GM19438 (cell line): ENCODE measurements around the gene USB1.

Experiments
- ATAC-seq: cut with Tn5 transposase; IDR thresholded peaks from one replicate; pipeline ENCODE4 v1.9.1; 2021; ENCODE audit warnings: low read depth; ENCODE audit not compliant: unreplicated experiment

USB1 gene

DNA sequence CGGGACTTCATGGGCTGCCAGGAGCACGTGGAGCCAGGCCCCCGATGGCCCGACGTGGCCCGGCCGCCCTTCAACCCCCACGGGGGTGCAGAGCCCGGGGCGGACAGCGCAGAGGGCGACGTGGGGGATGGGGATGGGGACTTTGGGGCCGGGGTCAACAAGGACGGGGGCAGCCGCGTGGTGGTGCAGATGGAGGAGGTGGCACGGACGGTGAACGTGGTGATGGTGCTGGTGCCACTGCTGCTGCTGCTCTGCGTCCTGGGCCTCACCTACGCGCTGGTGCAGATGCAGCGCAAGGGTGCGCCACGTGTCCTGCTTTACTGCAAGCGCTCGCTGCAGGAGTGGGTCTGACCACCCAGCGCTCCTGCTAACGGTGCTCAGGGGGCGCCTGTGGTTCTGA, 43.9 kb downstream of the USB1 start:
- ATAC-seq, result no peak

DNA sequence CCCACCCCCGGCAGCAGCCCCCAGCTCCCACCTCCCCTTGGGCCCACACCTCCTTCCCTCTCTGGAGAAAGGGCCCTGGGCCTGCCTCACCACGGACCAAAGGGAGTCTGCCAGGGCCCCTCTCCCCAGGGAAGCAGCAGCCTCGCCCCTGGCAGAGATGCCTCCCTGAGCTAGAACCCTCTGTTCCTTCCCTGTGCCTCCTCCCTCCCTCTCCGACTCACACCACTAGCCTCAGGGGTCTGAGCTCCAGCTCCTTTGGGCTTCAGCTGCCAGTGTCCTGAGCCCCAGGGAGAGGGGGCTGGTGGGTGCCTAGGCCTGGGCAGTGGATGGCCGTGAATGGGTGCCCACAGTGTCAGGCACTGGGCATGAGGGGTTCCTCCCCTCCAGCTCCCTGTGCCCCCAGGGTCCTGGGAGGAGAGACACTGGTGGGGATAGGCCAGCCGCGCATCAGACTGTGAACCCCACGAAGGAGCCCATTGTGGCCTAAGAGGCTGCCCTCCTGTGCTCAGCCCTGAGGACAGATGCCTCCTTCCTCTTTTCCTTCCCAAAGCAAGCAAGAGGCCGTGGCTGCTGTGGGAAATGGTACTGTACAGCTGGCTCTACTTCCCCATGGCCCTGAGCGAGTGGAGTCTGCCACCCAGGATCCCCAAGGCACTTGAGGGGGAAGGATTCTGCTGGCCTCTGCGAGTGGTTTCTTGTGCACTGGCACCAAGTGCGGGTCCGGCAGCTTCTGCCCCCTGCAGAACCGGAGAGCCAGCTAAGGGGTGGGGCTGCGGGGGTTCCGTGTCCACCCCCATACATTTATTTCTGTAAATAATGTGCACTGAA, 45.1 kb downstream of the USB1 start:
- ATAC-seq, result no peak

DNA sequence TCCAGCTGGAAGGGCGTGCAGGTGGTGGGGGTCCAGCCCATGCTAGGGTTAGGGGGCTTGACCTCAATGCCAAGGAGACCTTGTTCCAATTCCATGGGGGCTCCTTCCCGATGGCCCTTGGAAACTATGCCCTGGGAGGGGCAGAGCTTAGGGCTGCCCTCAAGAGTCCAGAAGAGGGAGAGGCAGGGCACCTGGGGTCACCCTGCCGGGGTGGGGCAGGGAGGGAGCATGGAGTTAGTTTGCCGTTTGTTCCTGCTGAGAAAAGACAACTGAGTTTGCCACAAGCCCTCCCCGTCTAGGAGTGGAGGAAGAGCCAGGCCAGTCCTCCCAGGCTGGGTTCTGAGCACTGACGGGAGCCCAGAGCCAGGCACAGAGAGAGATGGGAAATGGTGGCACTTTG, 45.7 kb downstream of the USB1 start:
- no peak for ATAC-seq

DNA sequence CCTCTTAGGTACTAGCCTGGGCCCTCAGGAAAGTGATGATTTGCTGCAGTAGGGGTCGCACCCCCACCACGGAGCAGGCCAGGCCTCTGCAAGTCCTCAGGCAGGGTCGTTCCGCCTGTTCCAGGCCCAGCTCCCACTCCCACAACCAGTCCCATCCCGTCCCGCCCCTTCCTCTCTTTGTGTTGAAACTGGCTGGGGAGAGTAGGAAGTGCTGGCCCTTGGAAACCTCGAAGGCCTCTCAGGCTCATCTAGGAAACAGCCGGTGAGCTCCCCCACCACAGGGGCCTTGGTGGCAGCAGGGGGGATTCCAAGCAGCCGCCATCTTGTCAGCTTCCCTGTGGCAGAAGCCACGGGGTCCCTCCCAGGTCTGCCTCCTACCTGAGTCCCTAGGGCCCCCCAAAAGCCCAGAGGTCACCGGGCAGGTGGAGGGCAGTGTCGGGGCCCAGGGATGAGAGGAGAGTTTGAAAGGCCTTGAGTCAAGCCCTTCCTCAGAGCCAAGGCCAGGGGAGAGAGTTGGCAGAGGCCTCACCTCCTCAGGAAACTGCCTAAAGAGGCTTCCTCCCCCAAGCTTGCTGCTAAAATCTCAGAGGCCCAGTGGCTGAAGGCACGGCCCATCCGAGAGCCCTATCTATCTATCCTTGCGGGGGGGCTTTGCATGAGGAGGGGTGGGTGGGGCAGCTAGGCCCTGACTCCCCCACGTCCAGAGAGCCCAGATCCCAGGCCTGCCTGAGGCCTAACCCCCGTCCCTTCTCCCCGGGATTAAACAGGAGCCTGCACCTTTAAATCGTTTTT, 46.5 kb downstream of the USB1 start:
- ATAC-seq, result no peak

DNA sequence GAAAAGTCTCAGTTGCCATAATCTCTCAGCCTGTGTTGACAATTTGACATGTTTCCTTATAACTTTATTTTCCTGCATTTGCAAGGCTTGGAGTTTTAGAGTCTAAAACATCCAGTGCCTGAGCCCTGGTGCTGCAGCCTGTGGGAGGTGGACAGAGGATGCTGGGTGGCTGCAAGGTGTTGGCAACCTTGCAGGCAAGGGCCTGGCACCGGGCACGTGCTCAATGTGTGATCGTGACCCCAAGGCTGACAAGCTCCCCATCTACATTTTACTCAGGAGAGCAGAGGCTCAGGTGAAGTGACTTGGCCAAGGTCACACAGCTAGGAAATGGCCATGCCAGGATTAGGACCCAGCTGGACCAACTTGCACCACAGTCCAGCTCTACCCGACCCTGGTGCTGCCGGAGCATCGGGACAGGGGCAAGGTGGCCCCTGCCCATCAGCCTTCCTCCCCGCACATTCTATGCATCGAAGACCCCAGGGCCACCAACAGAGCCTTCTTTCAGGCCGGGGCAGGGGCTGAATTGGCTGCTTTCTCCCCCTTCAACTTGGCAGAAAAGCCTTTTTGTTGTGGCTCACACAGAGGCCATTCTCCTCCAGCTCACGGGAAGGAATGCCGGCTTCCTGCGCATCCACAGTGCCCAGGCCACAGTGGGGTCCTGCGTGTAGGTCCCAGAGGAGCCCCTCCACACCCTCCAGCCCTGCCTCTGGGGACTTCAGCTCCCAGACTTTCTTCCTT, 47.5 kb downstream of the USB1 start:
- ATAC-seq, result no peak

- no peak for ATAC-seq
These were observed 48.3 kb downstream of the USB1 start for GRCh38 chr16:58049232-58050185.

DNA sequence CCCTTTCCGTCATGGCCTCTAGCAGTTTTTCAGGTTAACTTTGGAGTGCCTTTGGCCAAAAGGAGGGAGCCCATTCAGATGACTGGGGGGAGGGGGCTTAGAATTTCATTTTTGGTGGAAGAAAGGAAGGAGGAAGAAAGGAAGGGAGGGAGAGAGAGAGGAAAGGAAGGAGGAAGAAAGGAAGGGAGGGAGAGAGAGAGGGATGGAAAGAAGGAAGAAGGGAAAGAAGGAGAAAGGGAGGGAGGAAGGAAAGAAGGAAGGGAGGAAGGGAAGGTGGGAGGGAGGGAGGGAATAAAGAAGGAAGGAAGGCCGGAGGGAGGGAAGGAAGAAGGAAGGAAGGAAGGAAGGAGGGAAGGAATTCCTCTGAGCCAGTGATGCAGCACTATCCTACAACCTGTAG, 50.1 kb downstream of the USB1 start:
- no peak for ATAC-seq

DNA sequence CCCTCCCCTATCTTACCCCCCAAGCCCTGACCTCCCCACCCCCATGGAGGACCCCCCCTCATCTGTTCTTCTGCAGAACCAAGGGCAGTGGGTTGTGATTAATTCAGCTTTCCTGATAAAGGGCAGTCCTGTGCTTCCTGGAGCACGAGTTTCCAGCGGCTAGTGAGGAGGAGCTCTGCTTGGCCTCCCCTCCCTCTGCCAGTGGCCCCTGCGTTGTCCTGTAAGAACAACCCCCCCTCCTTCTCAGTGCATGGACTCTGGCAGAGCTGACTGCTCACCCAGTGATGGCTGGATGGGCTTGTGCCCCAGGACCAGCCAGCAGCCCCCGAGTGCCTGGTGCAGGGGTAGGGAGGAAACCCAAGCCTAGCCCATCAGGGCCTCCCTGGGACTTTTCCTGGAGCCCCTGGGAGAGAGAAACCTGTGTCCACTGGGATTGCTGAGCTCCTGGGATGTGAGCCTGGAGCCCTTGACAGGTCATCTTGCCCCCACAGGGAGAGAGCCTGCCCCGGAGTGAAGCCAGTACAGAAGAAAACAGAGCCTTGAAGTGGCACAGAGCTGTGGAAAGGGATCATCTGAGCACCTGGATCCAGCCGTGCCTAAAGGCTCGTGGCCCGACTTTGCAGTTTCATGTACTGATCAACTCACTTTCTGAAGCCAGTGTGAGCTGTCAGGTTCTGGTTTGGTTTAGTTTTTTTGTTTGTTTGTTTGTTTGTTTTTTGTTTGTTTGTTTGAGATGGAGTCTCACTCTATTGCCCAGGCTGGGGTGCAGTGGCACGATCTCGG, 50.8 kb downstream of the USB1 start:
- no peak for ATAC-seq

DNA sequence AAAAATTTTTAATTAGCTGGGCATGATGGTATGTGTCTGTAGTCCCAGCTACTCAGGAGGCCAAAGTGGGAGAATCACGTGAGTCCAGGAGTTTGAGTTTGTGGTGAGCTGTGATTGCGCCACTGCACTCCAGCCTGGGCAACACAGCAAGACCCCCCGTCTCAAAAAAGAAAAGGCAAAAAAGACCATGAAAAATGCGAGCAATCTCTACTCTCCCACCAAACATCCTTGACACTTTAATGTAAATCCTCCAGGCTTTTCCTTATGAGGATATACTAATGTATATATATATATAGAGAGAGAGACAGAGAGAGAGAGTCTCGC, 52.4 kb downstream of the USB1 start:
- ATAC-seq, result no peak

DNA sequence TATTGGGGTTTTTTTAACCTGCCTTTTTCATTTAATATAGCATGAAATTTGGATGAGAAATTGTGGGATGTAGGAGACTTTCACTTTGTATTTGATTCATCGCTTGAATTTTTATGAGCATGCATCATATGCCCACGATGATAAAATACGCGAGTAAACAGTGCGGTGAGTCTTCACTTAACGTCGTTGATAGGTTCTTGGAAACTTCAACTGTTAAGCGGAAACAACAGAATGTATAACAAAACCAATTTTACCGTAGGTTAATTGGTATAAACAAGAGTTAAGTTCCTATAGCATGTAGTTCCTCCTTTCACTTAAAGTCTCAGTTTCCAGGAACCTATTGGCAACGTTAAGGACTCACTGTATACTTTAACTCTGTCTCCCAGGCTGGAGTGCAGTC, 53.1 kb downstream of the USB1 start:
- ATAC-seq, result no peak

DNA sequence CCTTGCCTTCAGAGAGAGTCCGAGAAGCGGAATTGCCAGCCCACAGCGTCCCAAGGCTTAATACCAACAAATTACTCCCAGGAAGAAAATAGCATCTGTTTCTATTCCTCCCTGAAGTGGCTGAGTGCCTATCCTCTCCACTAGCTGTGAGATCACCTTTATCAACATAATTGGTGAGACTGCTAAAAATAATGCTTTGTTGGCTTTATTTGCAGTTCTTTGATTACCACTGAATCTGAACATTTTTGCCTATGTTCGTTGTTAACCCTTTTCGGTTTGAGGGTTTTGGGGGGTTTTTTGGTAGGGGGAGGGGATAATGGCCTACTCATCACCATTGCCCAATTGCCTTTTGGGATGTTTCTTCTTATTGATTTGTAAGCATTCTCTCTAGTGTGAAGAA, 55.4 kb downstream of the USB1 start:
- no peak for ATAC-seq

GRCh38 chr16:58057121-58057520, 55.9 kb downstream of the USB1 start:
- no peak for ATAC-seq

- no peak for ATAC-seq
These were observed 56.6 kb downstream of the USB1 start for GRCh38 chr16:58057784-58058183.

DNA sequence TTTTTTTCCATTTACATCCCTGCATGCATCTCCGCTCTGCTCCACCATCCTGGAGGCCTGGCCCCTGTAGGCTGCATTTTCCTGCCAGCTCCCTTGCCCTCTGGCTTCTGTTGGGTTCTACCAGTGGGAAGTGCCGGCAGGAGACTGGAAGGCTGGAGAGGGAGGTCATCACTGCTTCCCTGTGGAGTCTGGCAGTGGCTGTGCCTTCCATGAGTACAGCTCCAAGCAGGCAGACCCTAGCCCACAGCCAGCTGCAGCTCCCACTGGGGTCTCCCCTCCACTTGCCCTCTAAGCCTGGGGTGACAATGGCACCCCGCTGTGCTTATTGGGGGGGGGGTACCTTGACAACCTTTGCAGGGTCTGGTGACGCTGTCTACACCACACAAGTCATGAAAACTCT, 61.6 kb downstream of the USB1 start:
- ATAC-seq, result no peak

- no peak for ATAC-seq
These were observed 62.3 kb downstream of the USB1 start for GRCh38 chr16:58063377-58064076.

DNA sequence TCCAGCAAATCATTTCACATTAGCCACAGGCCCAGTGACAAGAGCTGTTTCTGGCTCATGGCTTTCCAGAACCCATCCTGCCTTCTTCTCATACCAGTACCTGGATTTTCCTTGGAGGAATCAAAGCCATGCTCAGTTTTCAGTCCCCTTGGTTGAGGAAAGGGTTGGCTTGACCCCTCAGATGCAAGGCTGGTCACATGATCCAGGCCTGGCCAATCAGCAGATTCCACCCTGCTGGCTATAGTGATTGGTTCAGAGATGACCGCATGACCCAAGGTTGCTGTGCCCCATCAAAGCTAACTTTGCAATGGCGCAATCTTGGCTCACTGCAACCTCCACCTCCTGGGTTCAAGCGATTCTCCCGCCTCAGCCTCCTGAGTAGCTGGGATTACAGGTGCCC, 69.4 kb downstream of the USB1 start:
- ATAC-seq, result no peak
